Activated T-cell treated with anti-CD3 and anti-CD28 coated beads for 1 hour (primary cell): ENCODE data around the gene OXT.

Source experiments
- DNase-seq: peaks from one replicate; pipeline ENCODE4 v3.0.0-alpha.2; 2020; ENCODE audit warnings: low read depth

Gene OXT

DNA sequence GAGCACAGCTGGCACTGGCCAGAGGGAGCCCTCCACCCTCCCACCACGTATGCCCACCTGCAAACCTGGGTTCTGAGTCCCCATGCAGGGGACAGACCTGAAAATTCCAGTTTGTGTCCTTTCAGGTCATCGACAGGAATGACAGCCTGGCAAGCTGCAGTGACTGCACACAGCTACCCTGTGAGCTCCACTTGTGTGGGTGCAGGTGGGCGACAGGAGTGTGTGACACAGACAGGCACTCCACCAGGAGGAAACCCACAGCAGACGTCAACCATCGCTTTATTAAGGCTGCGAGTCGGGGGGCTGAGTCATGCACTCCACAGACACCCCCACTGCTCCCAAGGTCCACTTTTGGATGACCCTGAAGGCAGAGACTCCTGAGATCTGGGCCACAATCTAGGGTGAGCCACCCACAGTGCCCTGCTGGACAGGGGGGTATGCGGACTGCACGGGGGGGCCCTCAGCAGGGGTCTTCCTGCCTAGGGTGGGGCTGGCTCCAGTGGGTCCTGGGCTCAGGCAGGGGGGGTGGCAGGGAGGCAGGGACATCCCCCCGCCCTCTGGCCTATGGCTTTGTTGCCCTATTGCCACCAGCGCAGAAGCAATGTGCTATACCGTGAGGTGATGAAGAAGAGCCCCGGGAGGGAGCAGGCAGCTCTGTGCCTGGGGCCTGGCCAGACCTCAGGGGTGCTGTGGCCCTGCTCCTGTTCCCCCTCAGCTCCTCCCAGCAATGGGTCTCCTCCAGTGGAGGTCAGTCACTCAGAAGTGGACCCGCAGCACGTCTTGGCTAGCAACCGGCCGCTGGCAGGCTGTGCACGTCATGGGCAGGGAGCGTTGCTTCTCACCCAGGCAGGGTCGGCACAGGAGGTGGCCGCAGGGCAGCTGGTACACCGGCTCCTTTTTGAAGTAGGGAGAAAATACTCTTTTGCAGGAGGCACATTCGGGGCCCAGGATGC is 38.2 kb downstream of the OXT start:
- no peak for DNase-seq

DNA sequence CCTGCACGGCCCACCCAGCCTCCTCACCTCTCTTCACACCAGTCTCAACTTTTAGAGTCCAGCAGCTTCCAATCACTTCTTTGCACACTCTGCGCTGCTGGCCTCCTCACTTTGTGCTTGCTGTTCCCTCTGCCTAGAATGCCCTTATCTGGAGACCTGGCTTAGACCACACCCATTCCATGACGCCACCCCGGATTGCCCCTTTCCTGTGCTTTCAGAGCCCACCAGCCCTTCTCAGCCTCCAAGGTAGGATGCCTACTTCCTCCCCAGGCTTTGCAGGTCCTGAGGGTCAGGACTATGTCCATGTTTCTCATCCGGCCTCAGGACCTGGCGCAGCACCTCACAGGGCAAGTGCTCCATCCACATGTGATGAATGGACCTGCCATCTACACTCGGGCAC is 40.1 kb downstream of the OXT start:
- DNase-seq = no peak

DNA sequence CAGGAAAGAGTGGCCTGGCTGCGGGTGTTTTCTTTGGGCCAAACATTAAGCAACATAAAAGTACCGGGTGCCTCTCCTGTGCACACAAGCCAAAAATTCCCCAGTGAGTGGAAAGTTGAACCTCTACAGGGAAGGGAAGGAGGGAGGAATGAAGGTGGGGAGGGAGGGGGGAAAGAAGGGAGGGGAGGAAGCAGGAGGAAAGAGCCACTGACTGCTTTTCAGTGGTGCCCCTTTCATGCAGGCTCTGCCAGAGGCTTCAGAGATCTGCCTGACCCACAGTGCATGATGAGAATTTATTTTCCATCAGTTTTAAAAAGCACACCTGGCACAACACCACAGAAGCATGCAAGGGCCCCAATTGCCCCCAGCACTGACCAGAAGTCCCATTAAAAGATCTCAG is 40.6 kb downstream of the OXT start:
- DNase-seq = no peak

DNA sequence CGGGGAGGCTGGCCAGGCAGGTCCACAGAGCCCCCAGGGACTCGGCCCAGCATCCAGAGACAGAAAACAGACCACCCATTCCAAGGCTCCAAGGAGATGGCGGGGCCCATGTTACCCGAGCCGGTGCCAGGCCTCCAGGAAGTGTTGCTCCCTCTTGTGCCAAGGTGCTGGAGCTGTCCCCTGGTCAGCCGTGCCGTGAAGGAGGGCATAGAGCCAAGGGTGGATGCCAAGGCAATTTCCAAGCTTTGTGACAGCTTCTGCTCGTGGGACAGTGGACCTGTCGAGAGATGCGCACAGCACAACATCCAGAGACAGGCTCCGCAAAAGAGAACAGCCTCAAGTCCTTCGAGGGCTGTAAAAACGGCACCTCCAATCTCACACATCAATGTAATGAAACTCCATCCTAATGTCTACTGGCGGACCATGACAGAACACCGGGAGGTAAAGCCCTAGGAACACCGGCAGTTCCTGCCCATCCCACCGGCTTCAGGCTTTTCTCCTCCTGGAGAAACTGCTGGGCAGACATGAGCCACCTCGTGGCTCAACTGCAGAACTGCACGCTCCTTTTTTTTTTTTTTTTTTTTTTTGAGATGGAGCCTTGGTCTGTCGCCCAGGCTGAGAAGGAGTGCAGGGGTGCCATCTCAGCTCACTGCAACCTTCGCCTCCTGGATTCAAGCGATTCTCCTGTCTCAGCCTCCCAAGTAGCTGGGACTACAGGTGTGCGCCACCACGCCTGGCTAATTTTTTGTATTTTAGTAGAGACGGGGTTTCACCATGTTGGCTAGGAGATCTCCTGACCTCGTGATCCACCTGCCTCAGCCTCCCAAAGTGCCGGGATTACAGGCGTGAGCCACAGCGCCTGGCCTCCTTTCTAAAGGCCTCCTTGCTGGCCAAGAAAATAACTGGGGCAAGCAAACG is 44.0 kb downstream of the OXT start:
- no peak for DNase-seq

- DNase-seq = no peak
Measured at GRCh38 chr20:3116341-3116740, 44.9 kb downstream of the OXT start.

GRCh38 chr20:3117839-3118379 is 46.5 kb downstream of the OXT start:
- peak; percentile 27 for DNase-seq

DNA sequence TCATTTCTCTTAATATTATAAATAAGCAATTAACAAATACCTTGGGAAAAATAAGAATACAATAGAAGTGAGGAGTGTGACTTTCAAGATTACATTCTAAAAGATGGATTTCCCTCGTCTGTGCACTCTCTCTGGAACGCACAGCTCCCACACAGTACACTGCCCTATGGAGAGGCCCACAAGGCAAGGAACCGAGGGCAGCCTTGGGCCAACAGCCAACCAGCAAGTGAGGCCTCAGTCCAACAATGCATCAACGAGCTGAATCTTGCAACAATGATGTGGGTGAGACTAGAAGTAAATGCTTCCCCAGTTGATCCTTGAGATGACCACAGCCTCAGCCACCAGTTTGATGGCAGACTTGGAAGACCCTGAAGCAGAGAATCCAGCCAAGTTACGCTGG is 47.6 kb downstream of the OXT start:
- DNase-seq = no peak

- peak; percentile 9 for DNase-seq
Measured at GRCh38 chr20:3121271-3121911, 50.0 kb downstream of the OXT start.
